Smooth muscle cell (in vitro differentiated cells): ENCODE measurements around the gene KCNC1. TPM values are rescaled to one million over a fixed set of nuclear protein-coding genes. Genes with fewer than 3 reads are reported as not detected.

ENCODE experiments used
- DNase-seq: peaks from one replicate; lab custom pipeline; 2025; ENCODE audit not compliant: unreplicated experiment; lab: John Stamatoyannopoulos, UW
- H2AFZ ChIP-seq: fragments of 200-600 bp; sonication (generic); 2 replicates; pipeline ENCODE4 v1.6.0; 2016; ENCODE audit warnings: antibody characterized with exemption, low read depth, mild to moderate bottlenecking
- H3F3A ChIP-seq: fragments of 200-600 bp; sonication (generic); 2 replicates; pipeline ENCODE4 v1.6.0; 2017; ENCODE audit warnings: antibody characterized with exemption, low read depth
- H3K27ac ChIP-seq: fragments of 200-600 bp; sonication (generic); 2 replicates; pipeline ENCODE4 v1.5.1; 2016; ENCODE audit warnings: low read depth, mild to moderate bottlenecking
- H3K27me3 ChIP-seq: fragments of 200-600 bp; sonication (generic); 2 replicates; pipeline ENCODE4 v1.6.1; 2016; ENCODE audit warnings: low read depth, mild to moderate bottlenecking
- H3K36me3 ChIP-seq: fragments of 200-600 bp; sonication (generic); 2 replicates; pipeline ENCODE4 v1.5.1; 2016; ENCODE audit warnings: low read depth
- H3K4me1 ChIP-seq: fragments of 200-600 bp; sonication (generic); 2 replicates; pipeline ENCODE4 v1.5.1; 2016; ENCODE audit warnings: low read depth
- H3K4me2 ChIP-seq: fragments of 200-600 bp; sonication (generic); 2 replicates; pipeline ENCODE4 v1.6.0; 2016; ENCODE audit warnings: mild to moderate bottlenecking
- H3K4me3 ChIP-seq: fragments of 200-600 bp; sonication (generic); 2 replicates; pipeline ENCODE4 v1.5.1; 2016; ENCODE audit warnings: mild to moderate bottlenecking
- H3K79me2 ChIP-seq: fragments of 200-600 bp; sonication (generic); 2 replicates; pipeline ENCODE4 v1.6.0; 2016; ENCODE audit warnings: low read depth, mild to moderate bottlenecking
- H3K9ac ChIP-seq: fragments of 200-600 bp; sonication (generic); 2 replicates; pipeline ENCODE4 v1.6.0; 2016; ENCODE audit warnings: low read depth
- H3K9me3 ChIP-seq: fragments of 200-600 bp; sonication (generic); replicated peaks from 2 replicates; pipeline ENCODE4 v1.5.1; 2016; ENCODE audit warnings: low read depth
- H4K20me1 ChIP-seq: fragments of 200-600 bp; sonication (generic); 2 replicates; pipeline ENCODE4 v1.6.0; 2016; ENCODE audit warnings: low read depth
- WGBS: methylation state at CpG from one replicate; pipeline ENCODE4 v1.1.7; 2016; ENCODE audit warnings: low lambda C conversion rate; 5-methylcytosine and 5-hydroxymethylcytosine counted together
- polyA plus RNA-seq: library from polyadenylated mRNA; unstranded; fragments of >200 nt; fragmentation: Nextera tagmentation; extraction: Ambion mirVana; gene quantifications from 2 replicates; pipeline ENCODE4 v1.2.1, GENCODE V29; 2016
- total RNA-seq: library from RNA; depleted of rRNA; stranded (reverse); fragments of >200 nt; gene quantifications from 2 replicates; pipeline ENCODE4 v1.2.3, GENCODE V29; 2014
- TF ChIP-seq, protein P1 (sequence below): fragments of 200-600 bp; sonication (generic); IDR thresholded peaks from 2 replicates; pipeline ENCODE4 v1.5.1; 2017; ENCODE audit warnings: borderline replicate concordance, mild to moderate bottlenecking, antibody characterized with exemption; ENCODE audit not compliant: insufficient read depth, poor library complexity, severe bottlenecking

Gene KCNC1
- total and polyA plus RNA-seq, 2 experiments from 2014 or later = not detected

DNA sequence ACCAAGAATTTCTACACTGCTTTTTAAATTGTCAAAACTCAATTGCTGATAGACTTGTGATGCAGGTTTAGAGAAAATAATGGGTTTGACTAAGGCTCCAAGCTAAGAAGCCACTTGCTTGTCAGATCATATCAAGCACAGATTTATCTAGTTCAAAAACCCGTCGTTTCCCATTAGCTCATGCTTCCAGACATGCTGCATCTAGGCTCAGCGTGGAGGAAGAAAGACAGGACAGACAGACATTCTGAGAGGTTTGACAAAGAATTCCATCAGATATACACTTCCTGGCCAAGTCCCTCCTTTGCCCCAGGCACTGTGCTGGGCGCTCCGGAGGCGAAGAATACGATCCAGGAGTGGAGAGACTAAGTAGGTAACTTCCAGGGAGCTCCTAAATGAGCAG, 76.8 kb downstream of the KCNC1 start:
- H3K4me3 ChIP-seq = no peak overlapping the region
- H3K4me2 ChIP-seq = no peak overlapping the region
- 69% methylated on average over 7 of the region's 7 CpGs for WGBS
- no peaks in the 10 kb centered on the region for H3K36me3 ChIP-seq
- no peak overlapping the region for H2AFZ ChIP-seq
- no peaks in the 10 kb centered on the region for H3K27me3 ChIP-seq
- H3K27ac ChIP-seq = no peak overlapping the region
- H3K9ac ChIP-seq = no peak overlapping the region
- H3K4me1 ChIP-seq = no peaks in the 10 kb centered on the region
- TF ChIP-seq, protein P1, sequence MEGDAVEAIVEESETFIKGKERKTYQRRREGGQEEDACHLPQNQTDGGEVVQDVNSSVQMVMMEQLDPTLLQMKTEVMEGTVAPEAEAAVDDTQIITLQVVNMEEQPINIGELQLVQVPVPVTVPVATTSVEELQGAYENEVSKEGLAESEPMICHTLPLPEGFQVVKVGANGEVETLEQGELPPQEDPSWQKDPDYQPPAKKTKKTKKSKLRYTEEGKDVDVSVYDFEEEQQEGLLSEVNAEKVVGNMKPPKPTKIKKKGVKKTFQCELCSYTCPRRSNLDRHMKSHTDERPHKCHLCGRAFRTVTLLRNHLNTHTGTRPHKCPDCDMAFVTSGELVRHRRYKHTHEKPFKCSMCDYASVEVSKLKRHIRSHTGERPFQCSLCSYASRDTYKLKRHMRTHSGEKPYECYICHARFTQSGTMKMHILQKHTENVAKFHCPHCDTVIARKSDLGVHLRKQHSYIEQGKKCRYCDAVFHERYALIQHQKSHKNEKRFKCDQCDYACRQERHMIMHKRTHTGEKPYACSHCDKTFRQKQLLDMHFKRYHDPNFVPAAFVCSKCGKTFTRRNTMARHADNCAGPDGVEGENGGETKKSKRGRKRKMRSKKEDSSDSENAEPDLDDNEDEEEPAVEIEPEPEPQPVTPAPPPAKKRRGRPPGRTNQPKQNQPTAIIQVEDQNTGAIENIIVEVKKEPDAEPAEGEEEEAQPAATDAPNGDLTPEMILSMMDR = no peak
- DNase-seq = no peak
- H3K79me2 ChIP-seq = no peaks in the 10 kb centered on the region
- no peaks in the 10 kb centered on the region for H4K20me1 ChIP-seq
- no peaks in the 10 kb centered on the region for H3F3A ChIP-seq
- no peaks in the 10 kb centered on the region for H3K9me3 ChIP-seq

DNA sequence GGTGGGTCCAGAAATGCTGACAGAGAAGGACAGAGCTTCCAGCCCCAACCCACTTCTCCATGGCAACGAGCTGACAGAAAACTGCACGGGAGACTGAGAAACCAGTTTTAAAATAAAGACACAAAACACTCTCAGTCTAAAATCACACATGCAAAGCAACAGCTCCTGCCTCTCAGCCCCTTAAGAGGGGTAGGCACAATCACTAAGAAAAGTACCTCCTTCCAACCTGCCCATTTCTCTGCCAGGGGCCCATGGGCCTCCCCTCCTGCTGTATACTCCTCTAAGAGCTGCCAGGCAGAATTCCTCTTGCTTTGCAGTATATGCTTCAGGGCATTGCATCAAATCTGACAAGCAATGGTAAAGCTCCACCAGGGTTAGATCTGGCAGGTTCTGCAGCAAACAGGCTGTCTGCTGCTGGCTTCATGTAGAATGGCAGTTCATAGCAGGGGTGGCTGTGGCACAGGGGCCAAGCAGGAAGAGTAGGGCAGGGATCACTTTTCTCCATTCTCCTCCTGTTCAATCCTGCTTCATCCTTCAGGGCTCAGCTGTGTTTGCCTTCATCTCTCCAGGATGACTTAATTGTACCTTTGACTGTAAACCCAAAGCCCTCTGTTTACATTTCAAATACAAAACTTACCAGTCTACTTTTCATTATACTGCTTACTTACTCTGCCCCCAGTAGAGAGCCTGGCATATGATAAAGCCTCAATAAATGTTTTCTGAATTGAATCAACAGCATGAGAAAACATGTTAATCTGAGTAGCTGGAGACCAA, 77.7 kb downstream of the KCNC1 start:
- 69% methylated on average over 2 of the region's 2 CpGs for WGBS
- TF ChIP-seq, protein P1 = no peak
- H3K4me2 ChIP-seq = no peak overlapping the region
- no peak overlapping the region for H3K4me3 ChIP-seq
- no peaks in the 10 kb centered on the region for H4K20me1 ChIP-seq
- no peak for DNase-seq
- H3K36me3 ChIP-seq = no peaks in the 10 kb centered on the region
- no peak overlapping the region for H3K27ac ChIP-seq
- no peaks in the 10 kb centered on the region for H3F3A ChIP-seq
- H2AFZ ChIP-seq = no peak overlapping the region
- H3K27me3 ChIP-seq = no peaks in the 10 kb centered on the region
- no peaks in the 10 kb centered on the region for H3K79me2 ChIP-seq
- H3K9me3 ChIP-seq = no peaks in the 10 kb centered on the region
- H3K9ac ChIP-seq = no peak overlapping the region
- H3K4me1 ChIP-seq = no peaks in the 10 kb centered on the region

DNA sequence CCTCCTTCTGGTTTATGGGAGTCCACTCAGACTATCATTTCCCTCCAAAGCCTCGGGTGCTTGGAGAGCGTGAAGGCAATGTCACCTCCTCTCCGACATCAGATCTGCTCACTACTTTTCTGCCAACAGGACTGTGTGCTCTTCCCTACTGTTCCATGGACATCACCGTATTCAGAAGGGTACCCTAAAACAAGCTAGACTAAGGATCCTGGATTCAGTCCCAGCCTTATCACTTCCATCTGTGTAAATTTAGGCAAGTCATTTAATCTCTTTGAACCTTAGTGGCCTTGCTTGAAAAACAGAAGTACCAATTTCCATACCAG, 78.2 kb downstream of the KCNC1 start:
- Histone ChIP-seq H3F3A (no peaks in the 10 kb centered on the region), H3K4me2 (no peak overlapping the region), H3K36me3 (no peaks in the 10 kb centered on the region), H3K27me3 (no peaks in the 10 kb centered on the region), H3K4me1 (no peaks in the 10 kb centered on the region), H3K9ac (no peak overlapping the region), H3K9me3 (no peaks in the 10 kb centered on the region), H2AFZ (no peak overlapping the region), H3K27ac (no peak overlapping the region), H4K20me1 (no peaks in the 10 kb centered on the region), H3K79me2 (no peaks in the 10 kb centered on the region), H3K4me3 (no peak overlapping the region)
- DNase-seq = no peak
- TF ChIP-seq, protein P1 = no peak
- WGBS = 92% methylated on average over 4 of the region's 4 CpGs
